HepG2 (cell line): ENCODE data around the gene ACCSL.

Experiments
- BHLHE40 ChIP-seq: IDR thresholded peaks from 2 replicates; pipeline ENCODE4 v1.6.1; 2011; ENCODE audit warnings: low read length, improper control_type of control experiment
- EP300 ChIP-seq, 3 experiments: sonication (generic) in 1 of 3; formaldehyde crosslinking in 1 of 3; IDR thresholded peaks; 2 replicates each; pipeline versions ENCODE4 v1.5.1 to v1.6.1; 2011 to 2020; ENCODE audit warnings: low read depth in 2 of 3, low read length in 2 of 3, borderline replicate concordance in 1 of 3, improper control_type of control experiment in 1 of 3, mild to moderate bottlenecking in 1 of 3, missing genetic modification reagents in 1 of 3, moderate library complexity in 1 of 3
- JUNB ChIP-seq: sonication (generic); formaldehyde crosslinking; IDR thresholded peaks from 2 replicates; pipeline ENCODE4 v1.8.0; 2022; ENCODE audit warnings: missing genetic modification reagents, mild to moderate bottlenecking, borderline replicate concordance
- MAFF ChIP-seq: IDR thresholded peaks from 2 replicates; pipeline ENCODE4 v1.6.1; 2011; ENCODE audit warnings: low read depth, low read length, improper control_type of control experiment
- TF ChIP-seq, protein P1 (sequence below): sonication (generic); formaldehyde crosslinking; IDR thresholded peaks from 2 replicates; pipeline ENCODE4 v1.5.0; 2020; ENCODE audit warnings: mild to moderate bottlenecking, missing genetic modification reagents, moderate library complexity

DNA sequence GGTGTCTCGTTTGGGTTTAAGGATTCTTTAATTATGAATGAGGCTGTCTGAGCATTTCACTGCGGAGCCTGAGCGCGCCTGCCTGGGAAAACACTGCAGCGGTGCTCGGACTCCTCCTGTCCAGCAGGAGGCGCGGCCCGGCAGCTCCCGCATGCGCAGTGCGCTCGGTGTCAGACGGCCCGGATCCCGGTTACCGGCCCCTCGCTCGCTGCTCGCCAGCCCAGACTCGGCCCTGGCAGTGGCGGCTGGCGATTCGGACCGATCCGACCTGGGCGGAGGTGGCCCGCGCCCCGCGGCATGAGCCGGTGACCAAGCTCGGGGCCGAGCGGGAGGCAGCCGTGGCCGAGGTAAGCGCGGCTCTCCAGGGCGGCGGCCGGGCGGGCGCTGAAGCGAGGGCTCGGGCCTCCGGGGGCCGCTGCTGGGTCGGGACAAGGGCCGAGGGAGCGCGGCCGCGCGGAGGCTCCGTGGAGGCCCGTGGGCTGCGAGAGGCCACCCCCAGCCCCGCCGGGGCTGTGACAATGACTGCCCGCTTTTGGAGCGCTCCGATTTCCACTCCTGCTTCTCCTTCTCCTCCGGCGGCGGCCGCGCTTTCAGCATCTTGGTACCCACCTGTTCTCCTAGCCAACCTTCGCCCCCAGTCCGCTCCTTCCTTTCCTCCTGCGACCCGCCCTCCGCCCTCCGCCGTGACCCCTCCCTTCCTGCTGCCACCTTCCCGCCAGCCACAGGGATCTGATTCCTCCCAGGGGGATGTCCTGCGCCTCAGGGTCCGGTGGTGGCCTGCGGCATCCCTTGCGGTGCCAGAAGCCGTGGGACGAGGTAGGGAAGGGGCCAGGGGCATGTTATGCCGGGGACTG is 48.0 kb downstream of the ACCSL start, which contains the start of gene EXT2:
- 0 out of 2 replicates have a peak, but pooled peaks have one; percentile 4 for TF ChIP-seq BHLHE40
- TF ChIP-seq, protein P1, sequence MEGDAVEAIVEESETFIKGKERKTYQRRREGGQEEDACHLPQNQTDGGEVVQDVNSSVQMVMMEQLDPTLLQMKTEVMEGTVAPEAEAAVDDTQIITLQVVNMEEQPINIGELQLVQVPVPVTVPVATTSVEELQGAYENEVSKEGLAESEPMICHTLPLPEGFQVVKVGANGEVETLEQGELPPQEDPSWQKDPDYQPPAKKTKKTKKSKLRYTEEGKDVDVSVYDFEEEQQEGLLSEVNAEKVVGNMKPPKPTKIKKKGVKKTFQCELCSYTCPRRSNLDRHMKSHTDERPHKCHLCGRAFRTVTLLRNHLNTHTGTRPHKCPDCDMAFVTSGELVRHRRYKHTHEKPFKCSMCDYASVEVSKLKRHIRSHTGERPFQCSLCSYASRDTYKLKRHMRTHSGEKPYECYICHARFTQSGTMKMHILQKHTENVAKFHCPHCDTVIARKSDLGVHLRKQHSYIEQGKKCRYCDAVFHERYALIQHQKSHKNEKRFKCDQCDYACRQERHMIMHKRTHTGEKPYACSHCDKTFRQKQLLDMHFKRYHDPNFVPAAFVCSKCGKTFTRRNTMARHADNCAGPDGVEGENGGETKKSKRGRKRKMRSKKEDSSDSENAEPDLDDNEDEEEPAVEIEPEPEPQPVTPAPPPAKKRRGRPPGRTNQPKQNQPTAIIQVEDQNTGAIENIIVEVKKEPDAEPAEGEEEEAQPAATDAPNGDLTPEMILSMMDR (CRISPR knock-in tag): peak; percentile 90
- 0 out of 2 replicates have a peak, but pooled peaks have one; percentile 25 for TF ChIP-seq JUNB (CRISPR knock-in tag)
- no peak for TF ChIP-seq MAFF
- TF ChIP-seq EP300 (IDR thresholded peaks at IDR 0.05; ENCODE audit: low read depth in 2 of 2, low read length in 2 of 2): no peak
- TF ChIP-seq EP300 (CRISPR knock-in tag; IDR thresholded peaks at IDR 0.05; ENCODE audit: borderline replicate concordance): no peak
